NCI-H69 (cell line): ENCODE results near the gene KNL1.
"Not testable (repeated sequence)": the region's sequence is repeated elsewhere in the genome, so short reads cannot be mapped to it uniquely, and the experiment has no call there.

Source experiments
- DNase-seq: peaks from one replicate; lab custom pipeline; 2025; lab: John Stamatoyannopoulos, UW

KNL1 gene, protein sequence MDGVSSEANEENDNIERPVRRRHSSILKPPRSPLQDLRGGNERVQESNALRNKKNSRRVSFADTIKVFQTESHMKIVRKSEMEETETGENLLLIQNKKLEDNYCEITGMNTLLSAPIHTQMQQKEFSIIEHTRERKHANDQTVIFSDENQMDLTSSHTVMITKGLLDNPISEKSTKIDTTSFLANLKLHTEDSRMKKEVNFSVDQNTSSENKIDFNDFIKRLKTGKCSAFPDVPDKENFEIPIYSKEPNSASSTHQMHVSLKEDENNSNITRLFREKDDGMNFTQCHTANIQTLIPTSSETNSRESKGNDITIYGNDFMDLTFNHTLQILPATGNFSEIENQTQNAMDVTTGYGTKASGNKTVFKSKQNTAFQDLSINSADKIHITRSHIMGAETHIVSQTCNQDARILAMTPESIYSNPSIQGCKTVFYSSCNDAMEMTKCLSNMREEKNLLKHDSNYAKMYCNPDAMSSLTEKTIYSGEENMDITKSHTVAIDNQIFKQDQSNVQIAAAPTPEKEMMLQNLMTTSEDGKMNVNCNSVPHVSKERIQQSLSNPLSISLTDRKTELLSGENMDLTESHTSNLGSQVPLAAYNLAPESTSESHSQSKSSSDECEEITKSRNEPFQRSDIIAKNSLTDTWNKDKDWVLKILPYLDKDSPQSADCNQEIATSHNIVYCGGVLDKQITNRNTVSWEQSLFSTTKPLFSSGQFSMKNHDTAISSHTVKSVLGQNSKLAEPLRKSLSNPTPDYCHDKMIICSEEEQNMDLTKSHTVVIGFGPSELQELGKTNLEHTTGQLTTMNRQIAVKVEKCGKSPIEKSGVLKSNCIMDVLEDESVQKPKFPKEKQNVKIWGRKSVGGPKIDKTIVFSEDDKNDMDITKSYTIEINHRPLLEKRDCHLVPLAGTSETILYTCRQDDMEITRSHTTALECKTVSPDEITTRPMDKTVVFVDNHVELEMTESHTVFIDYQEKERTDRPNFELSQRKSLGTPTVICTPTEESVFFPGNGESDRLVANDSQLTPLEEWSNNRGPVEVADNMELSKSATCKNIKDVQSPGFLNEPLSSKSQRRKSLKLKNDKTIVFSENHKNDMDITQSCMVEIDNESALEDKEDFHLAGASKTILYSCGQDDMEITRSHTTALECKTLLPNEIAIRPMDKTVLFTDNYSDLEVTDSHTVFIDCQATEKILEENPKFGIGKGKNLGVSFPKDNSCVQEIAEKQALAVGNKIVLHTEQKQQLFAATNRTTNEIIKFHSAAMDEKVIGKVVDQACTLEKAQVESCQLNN (N-terminal part only)

DNA sequence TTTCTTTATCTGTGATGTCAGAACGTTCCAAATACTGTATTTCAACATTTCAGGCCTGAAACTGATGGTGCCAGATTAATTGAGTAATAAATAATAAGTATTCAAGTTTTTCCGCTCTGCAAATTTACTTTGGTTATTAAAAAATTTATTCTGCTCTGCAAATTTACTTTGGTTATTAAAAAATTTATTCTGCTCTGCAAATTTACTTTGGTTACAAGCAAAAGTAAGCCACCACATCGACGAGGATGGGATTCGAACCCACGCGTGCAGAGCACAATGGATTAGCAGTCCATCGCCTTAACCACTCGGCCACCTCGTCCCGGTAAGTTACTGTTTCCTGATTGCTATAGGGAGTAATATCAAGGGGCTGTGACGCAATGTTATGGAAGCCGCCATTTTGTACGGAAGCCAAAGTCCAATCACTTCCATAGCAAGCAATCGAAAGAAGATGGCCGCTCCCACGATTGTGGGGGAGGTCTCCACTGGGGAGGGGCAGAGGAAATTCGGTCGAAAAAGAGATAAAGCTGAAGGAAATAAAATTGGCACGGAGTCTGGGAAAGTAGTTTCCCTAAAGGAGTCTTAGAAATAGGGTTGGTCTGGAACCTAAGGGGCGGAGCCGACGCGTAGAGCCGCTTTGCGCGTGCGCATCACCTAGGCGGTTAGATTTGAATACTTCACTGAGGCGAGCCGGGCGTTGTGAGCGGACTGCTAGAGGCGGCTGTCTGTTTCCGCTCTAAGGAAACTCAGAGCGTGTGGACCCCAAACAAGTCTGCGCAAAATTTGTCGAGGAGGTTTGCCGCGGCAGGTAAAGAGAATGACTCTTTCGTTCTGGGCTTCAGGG is at the start of gene KNL1:
Gene KNL1 (plus strand): TSS at position 662 of the 841 bp plus-strand sequence. CDS start 8,683 bp downstream, outside the sequence.
- peak; percentile 96 for DNase-seq

- peak; percentile 58 for DNase-seq
Measured at GRCh38 chr15:40545457-40545856, 48.6 kb upstream of the KNL1 start.

DNA sequence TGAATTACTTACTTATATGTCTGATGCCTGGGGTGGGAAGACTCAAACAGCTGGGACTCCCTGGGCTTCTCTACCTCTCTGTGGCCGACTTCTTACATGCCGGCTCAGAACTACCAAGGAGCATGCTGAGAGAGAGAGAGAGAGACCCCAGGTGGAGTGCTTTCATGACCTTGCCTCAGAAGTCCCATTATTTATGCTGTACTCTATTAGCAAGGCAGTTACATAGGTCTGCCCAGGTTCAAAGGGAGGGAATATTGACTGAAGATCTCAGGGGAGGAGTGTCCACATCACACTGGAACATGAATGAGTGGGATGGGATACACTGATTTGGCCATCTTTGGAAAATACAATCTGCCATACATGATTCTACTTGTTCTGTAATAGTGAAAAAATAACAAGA is 45.4 kb upstream of the KNL1 start:
- DNase-seq: no peak

DNA sequence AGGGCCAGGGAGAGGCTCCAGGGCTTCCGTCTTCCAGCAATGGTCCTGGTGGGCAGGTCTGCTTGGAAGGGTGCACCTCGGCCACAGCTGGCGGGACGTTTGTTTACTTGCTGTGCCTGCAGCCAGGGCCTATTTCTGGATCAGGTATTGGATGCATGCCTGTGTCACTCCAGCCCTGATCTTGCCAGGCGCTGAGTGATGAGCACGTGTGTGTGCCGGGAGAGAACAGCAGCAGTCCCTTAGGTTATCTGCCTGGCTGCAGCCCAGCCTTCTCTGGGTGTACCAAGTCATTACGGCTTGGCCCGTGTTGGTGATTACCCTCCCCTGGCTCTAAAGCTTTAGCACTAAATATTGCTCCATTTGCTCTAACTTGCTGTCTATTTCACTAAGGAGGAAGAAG is 44.2 kb upstream of the KNL1 start:
- no peak for DNase-seq

- DNase-seq: no peak
Measured at GRCh38 chr15:40550341-40551037, 43.6 kb upstream of the KNL1 start.

- peak; percentile 96 for DNase-seq
Measured at GRCh38 chr15:40554161-40554525, 39.9 kb upstream of the KNL1 start.

DNA sequence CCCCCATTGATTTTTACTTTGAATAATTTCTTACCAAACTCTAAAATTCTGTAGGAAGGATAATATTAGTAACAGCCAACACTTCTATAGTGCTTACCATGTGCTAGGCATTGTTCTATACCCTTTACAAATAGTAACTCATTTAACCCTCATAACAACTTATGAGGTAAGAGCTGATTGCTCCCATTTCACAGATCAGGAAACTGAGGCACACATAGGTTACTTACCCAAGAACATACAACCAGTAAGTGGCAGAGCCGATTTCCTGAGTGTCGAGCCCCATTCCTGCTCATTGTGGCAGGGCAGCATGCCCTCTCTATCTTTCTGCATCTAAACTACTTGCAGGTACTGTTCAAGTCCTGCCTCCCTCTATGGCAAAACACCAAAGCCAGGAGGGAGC is 38.2 kb upstream of the KNL1 start:
- no peak for DNase-seq

DNA sequence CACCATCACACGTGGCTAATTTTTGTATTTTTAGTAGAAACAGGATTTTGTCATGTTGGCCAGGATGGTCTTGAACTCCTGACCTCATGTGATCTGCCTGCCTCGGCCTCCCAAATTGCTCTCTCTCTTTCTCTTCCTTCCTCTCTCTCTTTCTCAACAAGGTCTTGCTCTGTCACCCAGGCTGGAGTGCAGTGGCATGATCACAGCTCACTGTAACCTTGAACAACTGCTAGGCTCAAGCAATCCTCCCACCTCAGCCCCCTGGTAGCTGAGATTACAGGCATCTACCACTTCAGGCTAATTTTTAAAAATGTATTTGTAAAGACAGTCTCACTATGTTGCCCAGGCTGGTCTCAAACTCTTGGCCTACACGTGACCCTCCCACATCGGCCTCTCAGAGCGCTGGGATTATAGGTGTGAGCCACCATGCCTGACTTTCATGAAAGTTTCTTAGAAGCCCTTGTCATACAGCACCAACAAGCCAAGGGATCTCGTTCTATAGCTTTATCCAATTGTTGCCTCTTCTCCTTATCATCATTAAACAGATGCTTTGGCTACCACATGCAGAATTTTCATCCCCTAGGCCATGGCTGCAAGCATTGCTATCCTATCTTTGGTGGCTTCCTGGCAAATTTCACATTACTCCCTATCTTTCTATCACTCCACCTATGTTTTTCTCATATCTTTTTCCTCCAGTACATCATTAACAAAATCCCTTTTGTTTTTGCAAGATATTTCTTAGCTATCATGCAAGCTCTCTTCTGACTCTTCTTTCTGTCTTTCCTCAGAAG is 34.9 kb upstream of the KNL1 start:
- no peak for DNase-seq

- peak; percentile 10 for DNase-seq
Measured at GRCh38 chr15:40562691-40563090, 31.4 kb upstream of the KNL1 start.

DNA sequence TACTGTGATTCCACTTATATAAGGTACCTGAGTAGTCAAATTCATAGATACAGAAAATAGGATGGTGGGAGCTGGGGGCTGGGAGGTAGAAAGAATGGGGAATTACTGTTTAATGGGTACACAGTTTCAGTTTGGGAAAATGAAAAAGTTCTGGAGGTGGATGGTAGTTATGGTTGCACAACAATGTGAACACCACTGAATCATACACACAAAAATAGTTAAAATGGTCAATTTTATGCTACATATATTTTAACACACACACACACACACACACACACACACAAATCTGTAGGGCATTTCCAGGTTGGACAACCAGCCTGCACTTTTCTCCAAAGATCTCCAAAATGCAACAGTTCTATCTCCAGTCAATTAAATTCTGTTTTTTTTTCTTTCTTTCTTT is 30.6 kb upstream of the KNL1 start:
- DNase-seq: no peak

- peak; percentile 100 for DNase-seq
Measured at GRCh38 chr15:40564591-40565332, 29.3 kb upstream of the KNL1 start, which contains the start of gene CCDC32. TSS of gene CCDC32 (minus strand) at chr15:40565042. CDS start at chr15:40563015, 2,027 bp downstream.

DNA sequence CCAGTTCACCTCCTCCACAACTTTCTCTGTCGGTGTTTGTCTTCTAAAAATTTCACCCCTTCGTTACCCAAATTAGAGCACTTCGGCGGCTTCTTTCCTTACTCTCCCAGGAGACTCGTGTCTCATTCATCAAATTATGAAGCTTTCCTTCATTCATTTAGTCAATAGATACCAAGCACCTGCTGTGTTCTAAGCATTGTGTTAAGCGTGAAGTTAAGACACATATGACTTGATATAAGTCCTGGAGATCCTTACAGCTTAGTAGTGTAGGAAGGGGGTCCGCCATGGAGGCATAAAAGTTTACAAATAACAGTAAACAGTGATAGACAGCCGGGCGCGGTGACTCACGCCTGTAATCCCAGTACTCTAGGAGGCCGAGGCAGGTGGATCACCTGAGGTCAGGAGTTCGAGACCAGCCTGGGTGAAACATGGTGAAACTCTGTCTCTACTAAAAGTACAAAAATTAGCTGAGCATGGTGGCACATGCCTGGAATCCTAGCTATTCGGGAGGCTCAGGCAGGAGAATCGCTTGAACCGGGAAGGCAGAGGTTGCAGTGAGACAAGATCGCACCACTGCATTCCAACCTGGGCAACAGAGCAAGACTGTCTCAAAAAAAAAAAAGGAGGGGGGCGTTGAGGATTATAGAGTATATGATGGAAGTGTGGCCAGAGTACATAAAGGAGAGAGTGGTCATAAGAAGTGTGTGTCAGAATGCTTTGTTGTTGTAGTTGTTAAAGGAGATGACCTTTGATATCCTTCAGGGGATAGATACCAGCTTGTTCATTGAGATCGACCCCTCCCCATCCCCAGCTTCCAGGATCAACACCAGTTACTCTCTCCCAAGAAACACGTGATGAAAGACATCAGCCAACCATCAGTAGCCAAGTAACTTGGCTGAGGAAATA is 28.5 kb upstream of the KNL1 start:
- DNase-seq: peak; percentile 84

DNA sequence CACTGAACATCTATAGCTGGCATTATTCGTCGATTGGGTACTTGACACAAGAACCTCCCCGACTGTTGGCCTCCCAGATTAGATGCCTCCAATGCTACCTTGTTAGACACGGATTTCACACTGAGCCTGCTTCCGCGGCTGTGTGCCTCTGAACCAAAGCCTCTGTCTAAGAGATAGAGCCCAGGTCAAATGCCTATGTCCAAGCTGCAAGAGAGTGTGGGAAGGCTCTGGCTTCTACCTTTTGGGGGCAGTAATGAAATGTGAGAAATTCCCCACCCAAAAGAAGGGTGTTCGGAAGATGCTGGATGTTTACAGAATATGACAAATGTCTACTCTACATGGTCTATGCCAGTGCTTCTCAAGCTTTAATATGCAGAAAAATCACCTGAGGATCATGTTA is 26.9 kb upstream of the KNL1 start:
- peak; percentile 51 for DNase-seq

DNA sequence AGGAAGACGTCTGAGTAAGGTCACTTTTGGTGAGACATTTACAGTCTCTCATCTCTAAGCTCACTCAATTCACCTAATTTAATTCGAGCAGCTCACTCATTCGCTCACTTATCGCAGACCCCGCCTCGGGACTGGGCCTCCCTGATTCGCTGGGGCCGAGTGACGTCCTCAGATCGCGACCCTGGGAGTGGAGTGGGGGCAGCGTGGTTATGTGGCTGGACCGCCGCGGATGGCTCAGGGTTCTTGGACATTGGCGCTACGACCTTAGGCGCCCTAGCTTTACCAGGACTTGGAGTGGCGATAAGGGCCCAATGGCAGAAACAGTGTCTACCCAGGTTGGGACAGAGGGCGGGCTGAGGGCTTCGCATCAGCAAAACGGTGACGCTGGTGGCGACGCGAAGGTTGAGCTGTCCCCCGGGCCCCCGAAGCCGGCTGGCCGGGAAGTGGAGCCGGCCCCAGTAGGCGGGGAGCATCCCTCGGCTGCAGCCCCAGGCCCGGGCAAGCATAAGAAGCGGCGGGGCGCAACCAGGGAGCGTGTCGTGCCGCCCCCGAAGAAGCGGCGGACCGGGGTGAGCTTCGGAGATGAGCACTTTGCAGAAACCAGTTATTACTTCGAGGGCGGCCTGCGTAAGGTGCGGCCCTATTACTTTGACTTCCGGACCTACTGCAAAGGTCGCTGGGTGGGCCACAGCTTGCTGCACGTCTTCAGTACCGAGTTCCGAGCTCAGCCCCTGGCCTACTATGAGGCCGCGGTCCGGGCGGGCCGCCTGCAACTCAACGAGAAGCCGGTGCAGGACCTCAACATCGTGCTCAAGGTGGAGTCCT is 24.7 kb upstream of the KNL1 start, which contains the start of gene RPUSD2:
Gene RPUSD2 (plus strand): TSS at position 171 of the 825 bp plus-strand sequence. CDS start 39 bp downstream, at position 210.
- peak; percentile 97 for DNase-seq

DNA sequence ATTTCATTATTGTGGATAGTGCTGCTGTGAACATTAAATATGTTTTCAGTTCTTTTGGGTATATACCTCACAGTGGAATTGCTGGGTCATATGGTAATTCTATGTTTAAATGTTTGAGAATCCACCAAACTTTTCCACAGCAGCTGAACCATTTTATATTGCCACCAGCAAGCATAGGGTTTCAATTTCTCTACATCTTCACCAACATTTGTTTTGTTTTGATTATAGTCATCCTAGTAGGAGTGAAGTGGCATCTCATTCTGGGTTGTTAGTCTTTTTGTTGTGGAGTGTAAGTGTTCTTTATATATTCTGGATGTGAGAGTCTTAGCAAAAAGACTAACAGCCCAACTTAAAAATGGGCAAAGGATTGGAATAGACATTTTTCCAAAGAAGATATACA is 18.9 kb upstream of the KNL1 start:
- DNase-seq: no peak

DNA sequence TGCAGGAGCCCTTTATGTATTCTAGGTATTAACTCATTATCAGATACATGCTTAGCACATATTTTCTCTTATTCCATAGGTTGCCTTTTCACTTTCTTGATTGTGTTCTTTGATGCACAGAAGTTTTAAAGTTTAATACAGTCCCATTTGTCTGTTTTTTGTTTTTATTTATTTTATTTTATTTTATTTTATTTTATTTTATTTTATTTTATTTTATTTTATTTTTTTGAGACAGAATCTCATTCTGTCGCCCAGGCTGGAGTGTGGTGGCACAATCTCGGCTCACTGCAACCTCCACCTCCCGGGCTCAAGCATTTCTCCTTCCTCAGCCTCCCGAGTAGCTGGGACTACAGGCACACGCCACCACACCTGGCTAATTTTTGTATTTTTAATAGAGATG is 17.1 kb upstream of the KNL1 start:
- DNase-seq: not testable (repeated sequence)

GRCh38 chr15:40578892-40579291 is 15.2 kb upstream of the KNL1 start:
- peak; percentile 38 for DNase-seq
